GM19240 (cell line): ENCODE results near the gene VANGL2.

Experiments used
- DNase-seq: peaks from one replicate; pipeline ENCODE4 v3.0.0; 2011; ENCODE audit warnings: low spot score; ENCODE audit not compliant: insufficient read length

Gene VANGL2

GRCh38 chr1:160400223-160400645 lies at the start of gene VANGL2:
Gene VANGL2, plus strand, starts transcription at chr1:160400564. Its CDS starts 15,274 bp downstream, at chr1:160415838.
- no peak for DNase-seq

DNA sequence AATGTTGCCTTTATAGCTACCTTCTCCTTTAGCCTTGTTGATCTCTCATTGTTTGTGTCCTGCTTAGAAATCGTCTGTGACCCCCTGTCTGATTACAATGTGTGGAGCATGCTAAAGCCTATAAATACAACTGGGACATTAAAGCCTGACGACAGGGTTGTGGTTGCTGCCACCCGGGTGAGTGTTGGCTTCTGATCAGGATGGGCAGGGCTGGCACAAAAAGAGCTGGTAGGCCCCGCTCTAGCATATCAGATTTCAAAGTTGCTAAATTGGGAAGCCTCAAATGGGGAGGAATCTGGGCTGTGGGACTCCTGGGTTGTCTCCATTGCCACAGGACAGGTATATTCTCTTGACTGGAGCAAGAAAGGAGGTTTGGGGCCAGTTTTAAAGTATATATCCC lies 48.7 kb upstream of the VANGL2 start:
- DNase-seq, result no peak

DNA sequence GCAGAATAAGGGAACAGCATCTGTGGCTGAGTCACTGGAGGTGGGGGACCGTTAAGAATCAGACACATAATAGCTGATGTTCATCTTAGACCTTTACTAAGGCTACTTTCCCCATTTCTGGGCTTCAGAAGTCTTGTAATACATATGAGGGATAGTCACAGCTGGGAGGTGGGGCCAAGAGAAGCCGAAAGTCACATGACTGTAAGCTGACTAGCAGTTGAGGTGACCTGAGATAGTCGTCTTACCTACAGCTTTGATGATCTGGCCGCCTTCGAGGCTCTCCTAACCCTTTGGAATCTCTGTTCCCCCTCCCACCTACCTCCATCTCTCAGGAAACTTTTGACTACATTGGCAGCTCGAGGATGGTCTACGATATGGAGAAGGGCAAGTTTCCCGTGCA lies 47.8 kb upstream of the VANGL2 start:
- DNase-seq, result no peak

DNA sequence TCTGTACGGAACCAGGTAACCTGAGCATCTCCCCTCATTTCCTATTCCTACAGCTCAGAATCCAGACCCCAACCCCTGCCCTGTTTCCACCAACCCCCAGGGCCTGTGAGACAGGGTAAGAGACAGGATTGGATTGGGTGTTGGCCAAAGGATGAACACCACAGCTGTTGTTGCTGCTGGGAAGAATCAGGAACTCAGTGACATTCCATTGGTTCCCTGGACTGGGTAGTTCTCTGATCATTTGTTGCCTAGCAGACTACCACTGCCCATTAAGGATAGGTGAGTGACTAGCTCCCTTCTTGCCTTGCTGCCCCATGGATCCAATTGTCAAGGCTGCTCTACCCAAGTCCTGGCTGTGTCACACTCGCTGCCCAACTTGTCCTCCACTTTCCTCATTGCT lies 47.1 kb upstream of the VANGL2 start:
- no peak for DNase-seq

DNA sequence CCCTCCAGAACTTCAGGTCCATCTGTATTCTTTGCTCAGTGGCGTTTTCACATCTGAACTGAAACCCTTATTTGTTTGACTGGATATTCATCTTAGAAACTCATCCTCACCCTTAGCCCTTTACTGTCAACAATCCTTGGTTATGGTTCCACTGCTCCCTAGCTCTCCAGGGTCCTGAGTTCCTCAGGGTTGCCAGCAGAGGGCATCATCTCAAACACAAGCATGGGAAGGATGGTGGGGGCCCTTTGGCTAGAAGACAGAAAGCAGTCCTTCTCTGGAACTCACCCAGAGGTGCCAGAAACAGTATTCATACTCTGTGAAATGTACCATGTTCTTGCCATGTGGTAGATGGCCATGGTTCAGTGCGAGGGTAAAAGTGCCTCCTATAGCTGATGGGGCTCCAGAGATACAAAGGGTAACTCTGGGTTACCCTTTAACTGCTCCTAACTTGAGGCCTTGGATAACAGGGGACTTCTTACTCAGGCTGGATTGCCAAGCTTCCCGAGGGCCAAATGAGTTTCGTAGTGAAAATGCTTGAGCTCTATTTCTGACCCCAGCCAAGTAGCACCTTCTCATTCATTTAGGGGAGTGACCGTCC lies 45.9 kb upstream of the VANGL2 start:
- no peak for DNase-seq

DNA sequence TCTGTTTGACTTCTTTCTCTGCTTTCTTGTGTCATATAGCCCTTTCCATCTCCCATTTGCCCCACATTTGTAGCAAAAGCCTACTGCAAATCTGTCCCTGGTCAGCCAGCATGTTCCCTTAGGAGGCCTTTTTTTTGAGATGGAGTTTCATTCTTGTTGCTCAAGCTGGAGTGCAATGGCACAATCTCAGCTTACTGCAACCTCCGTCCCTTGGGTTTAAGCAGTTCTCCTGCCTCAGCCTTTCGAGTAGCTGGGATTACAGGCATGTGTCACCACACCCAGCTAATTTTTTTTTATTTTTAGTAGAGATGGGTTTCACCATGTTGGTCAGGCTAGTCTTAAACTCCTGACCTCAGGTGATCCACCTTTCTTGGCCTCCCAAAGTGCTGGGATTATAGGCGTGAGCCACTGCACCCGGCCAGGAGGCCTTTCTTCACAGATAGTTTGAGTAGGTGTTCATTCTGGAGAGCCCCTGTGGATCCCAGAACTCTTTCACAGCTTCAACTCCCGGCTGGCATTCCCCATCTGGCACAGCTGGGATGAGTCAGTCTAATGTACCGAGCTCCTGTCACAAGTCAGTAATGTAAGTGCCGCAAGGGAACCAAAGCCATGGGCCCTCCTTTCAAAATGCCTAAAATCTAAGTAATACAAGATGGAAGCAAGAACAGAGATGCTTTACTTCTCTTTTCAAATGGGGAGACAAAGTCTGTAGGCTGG lies 42.9 kb upstream of the VANGL2 start:
- no peak for DNase-seq

DNA sequence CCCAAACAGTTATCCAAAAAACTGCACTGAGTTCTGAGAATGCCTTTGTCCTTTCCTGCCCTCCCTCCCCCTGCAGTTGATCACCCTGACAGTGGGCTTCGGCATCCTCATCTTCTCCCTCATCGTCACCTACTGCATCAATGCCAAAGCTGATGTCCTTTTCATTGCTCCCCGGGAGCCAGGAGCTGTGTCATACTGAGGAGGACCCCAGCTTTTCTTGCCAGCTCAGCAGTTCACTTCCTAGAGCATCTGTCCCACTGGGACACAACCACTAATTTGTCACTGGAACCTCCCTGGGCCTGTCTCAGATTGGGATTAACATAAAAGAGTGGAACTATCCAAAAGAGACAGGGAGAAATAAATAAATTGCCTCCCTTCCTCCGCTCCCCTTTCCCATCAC lies 42.3 kb upstream of the VANGL2 start:
- no peak for DNase-seq

DNA sequence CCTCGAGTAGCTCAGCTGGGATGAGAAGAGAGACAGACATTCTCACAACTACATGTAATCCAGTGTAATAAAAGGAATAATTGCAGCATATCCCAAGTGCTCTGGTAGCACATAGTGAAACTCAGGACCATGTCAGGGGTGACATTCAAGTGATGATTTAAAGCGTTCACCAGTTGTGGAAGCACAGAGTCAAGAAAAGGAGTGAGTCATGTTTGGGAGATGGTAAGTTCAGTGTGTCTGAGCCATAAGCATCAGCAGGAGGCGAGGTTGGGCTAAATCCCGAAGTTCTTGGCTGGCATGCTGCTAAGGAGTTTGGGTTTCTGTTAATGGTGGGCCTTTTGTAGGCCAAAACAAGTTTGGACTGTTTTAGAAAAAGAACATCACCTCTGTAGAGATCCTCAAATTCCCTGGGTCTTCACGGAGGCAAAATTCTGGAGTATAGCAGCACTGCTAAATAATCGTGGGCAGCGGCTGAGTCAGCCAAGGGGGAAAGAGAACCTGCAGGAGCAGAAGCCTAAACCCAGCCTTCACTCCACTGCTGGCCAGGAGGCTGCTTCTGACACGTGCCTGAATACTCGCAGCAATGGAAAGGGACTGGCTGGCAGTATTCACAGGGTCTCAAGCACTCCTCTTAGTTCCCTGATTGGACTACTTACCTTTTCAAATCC lies 40.7 kb upstream of the VANGL2 start:
- no peak for DNase-seq

DNA sequence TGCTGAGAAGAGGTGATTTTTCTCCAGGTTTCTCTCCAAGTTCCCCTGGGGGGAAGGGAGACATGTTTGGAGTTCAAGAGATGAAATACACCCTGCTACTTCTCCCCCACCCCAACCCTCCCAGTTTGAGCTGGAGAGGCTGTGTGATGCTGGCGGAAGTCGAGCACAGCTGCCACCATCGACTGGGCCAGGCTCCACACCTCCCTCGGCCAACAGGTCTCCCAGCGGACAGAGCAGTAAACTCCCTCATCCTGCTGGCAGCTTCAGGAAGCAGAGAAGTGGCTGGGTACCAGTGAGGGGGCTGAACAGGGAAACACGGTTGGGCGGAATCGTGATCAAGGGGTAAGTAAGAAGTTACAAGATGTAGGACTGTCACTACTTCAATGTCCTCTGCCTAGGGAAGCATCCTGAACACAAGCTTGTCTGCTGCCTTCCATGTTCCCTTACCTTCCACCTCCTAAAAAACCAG lies 40.1 kb upstream of the VANGL2 start:
- DNase-seq, result no peak

GRCh38 chr1:160361199-160361598 lies 39.2 kb upstream of the VANGL2 start:
- no peak for DNase-seq

DNA sequence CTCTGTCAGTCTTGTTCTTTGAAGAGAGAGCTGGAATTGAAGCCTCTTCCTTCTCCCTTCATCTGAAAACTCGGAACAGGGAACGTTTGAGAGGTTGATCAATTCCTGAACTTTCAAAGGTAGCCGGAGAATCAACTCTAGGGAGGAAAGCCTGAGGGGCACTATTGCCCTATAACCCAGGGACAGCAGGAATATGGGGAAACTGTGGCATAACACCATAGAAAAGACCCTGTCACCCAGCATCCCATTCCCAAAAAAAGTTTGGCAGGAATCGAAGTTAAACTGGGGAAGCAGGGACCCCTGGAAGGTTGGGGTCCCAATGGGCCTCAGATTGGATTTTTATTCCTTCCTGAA lies 38.6 kb upstream of the VANGL2 start:
- DNase-seq, result no peak

DNA sequence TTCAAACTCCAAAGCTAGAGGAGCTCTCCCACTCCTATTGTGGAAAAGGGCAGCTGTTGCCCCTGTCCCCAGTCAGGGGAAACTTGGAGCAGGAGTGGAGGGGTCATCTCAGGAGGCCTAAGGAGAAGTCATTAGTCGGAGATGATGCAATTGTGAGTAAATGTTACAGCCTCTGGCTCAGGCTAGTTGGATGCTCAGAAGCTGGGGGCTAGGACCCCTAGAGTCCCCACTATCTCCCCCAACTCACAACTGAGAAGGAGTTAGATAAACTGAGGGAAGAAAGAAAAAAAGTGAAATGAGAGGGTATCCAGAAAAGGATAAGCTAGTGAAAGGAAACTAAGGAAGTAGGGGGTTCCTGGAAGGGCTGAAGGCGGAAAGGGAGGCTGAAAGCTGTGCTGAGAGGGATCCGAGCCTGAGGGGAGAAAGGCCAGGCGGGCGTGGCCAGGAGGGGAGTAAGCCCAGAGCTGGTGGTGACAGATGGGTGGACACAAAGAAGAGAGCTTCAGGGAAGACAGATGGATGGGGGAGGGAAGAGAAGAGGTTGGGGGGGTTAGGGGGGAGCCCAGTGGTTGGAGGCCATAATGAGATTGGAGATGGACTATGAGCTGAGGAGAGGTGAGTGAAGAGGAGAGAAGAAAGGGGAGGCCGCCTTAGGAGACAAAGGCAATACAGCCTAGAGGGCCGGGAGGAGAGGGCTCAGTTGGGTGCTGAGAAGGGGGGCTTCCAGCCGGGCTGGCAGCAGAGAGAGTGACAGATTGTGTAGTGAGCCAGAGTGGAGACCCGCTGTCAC lies 38.0 kb upstream of the VANGL2 start:
- no peak for DNase-seq

- no peak for DNase-seq
Measured at GRCh38 chr1:160363010-160363409, 37.4 kb upstream of the VANGL2 start.

GRCh38 chr1:160363951-160364735 lies 36.2 kb upstream of the VANGL2 start:
- no peak for DNase-seq

DNA sequence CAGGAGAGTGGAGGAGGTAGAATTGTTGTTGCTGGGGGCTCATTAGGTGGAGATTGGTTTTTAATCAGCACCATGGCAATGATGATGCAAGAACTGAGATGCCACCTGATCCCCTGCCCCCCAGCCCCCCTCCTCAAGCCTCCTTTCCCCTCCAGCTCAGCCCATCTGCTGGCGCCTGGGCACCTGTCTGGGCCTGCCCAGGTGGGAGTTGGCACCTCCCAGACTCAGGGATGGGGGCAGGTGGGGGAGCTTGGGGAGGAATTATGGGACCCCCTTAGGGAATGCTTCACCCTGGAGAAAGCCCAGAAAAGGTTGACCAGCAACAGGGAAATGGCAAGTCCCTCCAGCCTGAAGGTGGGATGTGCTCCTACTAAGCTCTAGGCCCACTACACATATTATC lies 35.0 kb upstream of the VANGL2 start:
- no peak for DNase-seq

DNA sequence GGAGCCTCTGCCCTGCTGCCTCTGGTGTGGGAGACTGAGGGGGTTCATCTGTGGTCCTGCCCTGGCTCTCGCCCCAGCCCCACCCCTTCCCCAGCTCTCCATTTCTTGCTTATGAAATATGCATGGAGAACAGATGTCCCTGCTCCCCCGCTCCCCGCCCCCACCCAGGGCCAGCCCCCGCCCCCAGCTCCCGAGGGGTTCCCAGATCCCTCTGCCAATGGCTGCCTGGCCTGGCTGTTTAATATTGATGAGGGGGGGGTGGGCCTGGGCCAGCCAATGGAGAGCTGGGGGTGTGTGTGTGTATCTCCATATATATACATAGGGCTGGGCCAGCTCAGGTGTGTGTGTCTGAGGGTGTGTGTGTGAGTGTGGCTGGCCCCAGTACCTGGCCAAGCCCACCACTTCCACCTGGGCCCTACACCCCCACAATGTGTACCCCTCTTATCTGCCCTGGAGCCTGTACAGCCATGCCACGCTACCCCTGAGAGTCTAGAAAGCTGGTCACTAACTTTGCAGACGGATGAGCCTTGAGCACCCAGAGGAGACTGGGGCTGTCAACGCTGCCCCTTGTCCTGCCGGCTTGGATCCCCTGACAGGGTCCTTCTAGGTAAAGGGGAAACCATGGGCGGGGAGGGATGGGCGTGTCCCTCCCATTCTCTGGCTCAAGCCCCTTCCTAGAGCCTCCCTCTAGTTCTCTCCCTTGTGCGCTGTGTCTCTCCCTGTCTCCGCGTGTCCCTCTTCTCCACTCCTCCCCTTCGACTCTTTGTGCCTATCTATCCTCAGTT lies 33.4 kb upstream of the VANGL2 start, which contains the start of gene NHLH1:
Gene NHLH1, plus strand, starts transcription at position 341 of the 785 bp plus-strand sequence. CDS start 3,661 bp downstream, outside the sequence.
- no peak for DNase-seq

- no peak for DNase-seq
Measured at GRCh38 chr1:160367516-160367900, 32.9 kb upstream of the VANGL2 start.

DNA sequence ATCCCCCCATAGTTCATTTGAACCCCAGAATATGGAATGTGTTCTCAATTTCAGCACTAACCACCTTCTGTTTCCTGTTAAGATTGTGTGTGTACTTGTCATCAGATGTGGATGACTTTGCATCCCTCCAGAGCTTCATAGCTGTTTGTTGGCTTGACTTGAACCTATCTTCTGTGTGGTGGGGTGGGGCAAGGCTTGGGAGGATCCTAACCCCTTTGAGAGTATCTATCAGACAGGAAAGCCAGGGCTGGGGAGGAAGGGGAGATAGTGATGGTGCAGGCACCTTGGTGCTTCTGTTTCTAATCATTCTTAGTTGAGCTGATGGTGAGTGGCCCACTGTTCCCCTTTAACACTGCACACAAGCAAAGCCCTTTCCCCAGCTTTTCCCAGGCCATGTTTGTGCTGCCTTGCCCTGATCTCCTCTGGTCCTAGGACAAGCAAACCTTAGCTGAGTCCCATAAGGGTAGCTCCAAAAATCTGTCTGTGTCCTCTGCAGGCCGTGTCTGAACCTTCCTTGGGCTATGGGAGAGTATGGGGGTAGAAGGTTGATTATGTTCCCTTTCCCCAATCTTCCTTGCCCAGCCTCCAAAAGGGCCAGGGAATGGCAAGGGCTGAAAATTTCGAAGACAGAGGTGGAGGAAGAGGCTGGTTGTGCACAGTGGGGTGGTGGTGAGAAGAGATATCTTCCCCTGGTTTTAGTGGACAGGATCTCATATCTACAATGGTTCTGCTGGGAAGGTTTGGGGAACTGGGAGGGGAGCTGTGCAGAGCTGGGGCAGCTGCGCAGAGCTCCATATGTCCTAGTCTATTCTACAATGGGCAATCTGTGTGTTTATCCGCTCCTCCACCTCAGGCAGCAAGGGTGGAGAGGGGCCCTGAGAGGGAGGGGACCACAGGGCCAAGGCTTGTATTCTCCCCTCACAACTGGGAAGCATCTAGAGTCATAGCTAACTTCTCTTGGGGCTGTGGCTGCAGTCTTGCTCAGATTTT lies 32.1 kb upstream of the VANGL2 start:
- no peak for DNase-seq

GRCh38 chr1:160369087-160369486 lies 31.3 kb upstream of the VANGL2 start:
- no peak for DNase-seq
